Fibroblast of villous mesenchyme (primary cell): ENCODE data around the gene PLCL1. TPM values are rescaled to one million over a fixed set of nuclear protein-coding genes. Genes with fewer than 3 reads are reported as not detected.

ENCODE experiments used
- DNase-seq: peaks from one replicate; pipeline ENCODE4 v3.0.0-alpha.2; 2010; ENCODE audit warnings: low read depth
- H3K4me3 ChIP-seq: 2 replicates; pipeline ENCODE4 v1.5.1; 2011; ENCODE audit warnings: low read depth, mild to moderate bottlenecking, low read length
- total RNA-seq: library from RNA; depleted of rRNA; stranded (reverse); fragments of >200 nt; gene quantifications from 2 replicates; pipeline ENCODE4 v1.2.3, GENCODE V29; 2012
- TF ChIP-seq, protein P1 (sequence below): IDR thresholded peaks from 2 replicates; pipeline ENCODE4 v1.5.1; 2012; ENCODE audit warnings: low read depth, mild to moderate bottlenecking, low read length; ENCODE audit not compliant: insufficient read depth

PLCL1 gene
- total RNA-seq, 1 donor: 0.43 TPM

DNA sequence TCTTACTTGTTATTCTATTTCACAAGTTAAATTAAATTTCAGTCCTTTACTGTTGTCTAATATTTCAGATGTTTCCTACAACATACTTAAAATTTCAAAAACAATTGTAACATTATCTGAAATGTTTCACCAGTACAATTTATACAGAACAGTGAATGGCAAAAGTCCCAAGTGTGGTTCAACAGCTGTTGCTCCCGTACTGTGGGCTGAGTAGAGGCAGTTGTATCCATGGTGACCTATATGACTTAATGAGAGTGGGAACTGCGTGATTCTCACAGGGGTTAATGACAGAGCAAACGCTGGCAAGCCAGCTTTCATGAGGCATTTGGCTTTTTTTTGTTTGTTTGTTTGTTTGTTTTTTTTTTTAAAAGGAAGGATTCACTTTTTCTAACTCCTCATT is 5.3 kb upstream of the PLCL1 start:
- TF ChIP-seq, protein P1, sequence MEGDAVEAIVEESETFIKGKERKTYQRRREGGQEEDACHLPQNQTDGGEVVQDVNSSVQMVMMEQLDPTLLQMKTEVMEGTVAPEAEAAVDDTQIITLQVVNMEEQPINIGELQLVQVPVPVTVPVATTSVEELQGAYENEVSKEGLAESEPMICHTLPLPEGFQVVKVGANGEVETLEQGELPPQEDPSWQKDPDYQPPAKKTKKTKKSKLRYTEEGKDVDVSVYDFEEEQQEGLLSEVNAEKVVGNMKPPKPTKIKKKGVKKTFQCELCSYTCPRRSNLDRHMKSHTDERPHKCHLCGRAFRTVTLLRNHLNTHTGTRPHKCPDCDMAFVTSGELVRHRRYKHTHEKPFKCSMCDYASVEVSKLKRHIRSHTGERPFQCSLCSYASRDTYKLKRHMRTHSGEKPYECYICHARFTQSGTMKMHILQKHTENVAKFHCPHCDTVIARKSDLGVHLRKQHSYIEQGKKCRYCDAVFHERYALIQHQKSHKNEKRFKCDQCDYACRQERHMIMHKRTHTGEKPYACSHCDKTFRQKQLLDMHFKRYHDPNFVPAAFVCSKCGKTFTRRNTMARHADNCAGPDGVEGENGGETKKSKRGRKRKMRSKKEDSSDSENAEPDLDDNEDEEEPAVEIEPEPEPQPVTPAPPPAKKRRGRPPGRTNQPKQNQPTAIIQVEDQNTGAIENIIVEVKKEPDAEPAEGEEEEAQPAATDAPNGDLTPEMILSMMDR: no peak
- no peak for DNase-seq
- no peak overlapping the region for H3K4me3 ChIP-seq

DNA sequence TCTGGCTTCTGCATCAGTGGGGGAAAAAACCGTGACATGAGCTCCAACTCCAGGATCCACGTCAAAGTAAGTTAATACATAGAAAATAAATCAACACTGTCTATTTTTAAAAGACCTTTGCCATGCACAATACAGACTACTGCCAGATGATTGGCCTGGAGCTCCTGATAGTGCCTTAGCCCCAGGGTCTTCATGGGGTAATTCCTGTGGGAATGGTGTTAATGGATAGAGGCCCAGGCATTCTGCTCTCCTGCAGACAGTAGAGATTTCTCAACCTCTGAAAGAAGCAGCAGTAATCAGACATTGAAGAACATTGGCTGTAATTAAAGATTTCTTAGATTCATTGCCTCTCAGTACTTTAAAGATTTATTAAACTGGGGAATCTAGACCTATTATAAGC is 4.3 kb upstream of the PLCL1 start:
- no peak for DNase-seq
- H3K4me3 ChIP-seq: no peak overlapping the region
- TF ChIP-seq, protein P1: no peak

DNA sequence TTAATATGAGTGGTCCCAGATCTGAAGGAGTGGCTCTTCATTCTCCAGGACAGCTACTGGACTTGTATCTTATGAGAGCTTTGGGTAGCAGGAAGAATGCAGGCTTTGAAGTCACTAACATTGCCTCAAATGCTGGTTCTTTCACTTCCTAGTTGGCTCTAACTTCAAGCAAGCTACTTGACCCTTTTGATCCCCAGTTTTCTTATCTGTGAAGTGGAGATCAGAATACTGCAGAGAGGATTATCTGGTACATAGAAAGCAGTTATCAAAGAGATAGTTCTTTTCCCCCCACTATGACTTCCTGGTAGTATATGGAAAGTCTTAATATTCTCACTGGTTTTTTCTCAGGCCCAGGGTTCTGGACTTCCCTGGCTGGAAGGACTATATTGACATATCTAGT is 3.4 kb upstream of the PLCL1 start:
- no peak for DNase-seq
- TF ChIP-seq, protein P1: no peak
- H3K4me3 ChIP-seq: no peak overlapping the region

DNA sequence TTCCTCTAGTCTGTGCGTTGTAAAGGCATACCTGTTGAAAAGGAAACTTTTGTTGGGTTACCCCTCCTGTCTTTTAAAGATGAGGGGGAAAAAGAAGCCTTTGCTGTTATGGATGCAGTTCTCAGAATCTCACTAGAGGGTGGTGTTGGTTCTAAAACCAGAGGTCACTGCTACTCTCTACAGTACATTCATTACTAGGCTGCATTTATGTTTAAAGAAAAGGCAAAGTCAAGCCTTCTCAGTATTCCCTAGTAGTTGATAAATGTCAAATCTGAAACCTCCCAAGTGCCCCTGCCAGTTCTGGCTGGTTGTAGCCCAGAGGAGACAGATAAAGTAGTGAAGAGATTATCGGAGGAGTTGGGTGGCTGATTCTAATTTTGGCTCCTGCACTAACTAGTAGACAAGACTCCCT is 1.4 kb upstream of the PLCL1 start:
- TF ChIP-seq, protein P1: peak; percentile 85
- no peak overlapping the region for H3K4me3 ChIP-seq
- DNase-seq: peak; percentile 57

DNA sequence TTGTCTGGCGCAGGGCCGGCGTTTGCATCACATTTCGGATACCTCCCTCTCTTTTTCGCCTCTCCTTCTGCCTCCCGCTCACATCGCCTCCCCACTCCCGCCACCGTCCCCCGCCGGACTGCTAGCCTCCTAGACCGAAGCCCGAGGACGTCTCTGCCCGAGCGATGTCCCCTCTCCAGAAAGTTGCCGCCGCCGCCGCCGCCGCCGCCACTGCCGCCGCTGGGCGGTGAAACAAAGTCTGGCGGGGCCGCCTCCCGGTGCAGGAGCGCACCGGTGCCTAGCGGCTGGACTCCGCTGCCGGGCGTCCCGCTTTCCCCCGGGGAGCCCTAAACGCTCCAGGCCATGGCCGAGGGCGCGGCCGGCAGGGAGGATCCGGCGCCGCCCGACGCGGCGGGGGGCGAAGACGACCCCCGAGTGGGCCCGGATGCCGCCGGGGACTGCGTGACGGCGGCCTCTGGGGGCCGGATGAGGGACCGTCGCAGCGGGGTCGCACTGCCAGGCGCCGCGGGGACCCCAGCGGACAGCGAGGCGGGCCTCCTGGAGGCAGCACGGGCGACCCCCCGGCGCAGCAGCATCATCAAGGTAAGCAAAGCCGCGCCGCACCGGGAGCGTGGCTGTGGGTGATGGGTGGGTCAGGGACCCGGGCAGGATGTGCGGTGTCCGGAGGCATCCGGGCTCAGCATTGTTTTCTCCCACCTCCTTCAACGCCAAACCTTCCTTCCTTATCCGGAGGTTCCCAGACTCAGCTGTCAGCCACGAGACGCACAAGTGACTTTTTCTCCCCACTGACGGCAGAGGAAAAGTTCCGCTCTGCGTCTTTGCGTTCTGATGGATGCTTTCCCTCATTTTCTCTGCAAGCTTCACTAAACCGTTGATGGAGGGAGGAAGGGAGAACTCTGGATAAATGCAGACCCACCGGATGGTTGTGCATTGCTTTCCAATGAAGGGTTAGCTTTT is 643 bp downstream of the PLCL1 start:
- DNase-seq: peak; percentile 17
- peak overlapping the region; percentile 66 for H3K4me3 ChIP-seq
- TF ChIP-seq, protein P1: no peak

DNA sequence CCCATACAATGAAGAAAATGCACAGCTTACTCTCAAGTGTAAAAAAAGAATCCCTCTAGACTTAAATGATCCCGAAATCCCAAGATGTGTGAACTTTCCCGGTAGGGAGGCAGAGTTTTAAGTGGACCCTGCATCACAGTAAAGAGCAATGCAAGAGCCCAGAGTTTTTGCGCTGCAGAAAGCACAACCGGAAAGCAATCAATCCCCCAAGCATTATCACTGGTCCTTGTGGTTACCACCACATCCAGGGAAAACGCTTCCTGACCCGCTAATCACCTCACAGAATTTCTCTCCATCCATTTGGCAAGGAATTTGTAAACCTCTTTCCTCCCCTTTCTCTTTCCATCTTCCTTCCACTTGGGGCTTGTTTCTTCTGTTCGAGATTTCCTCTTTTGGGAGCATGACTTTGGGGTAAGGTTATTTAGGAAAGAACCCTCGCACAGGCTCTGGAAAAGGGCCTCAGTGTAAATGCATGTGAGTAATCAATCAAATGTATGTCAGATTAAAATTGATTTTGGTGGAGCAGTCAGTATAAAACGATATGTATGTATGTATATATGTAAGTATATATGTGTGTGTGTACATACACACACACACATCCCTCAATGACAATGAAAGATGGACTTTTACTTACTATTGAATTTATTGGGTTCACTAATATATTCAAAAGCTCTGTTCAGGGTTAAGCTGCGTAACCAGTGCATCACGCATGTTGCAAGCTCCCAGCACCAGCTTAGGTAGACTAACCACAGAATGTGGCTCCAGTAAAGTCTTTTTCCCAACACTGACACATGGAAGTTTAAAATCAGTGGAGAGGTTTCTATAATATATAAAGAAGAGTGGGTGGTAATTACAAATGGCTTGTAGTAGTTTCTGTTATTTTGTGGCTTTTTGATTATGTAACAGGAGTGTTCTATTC is 1.6 kb downstream of the PLCL1 start:
- peak overlapping the region; percentile 66 for H3K4me3 ChIP-seq
- no peak for DNase-seq
- TF ChIP-seq, protein P1: no peak
